Measurements from ENCODE around the gene DNER.

GRCh38 chr2:229665158-229665557 is 49.2 kb downstream of the DNER start:
- TF ChIP-seq CTCF (IDR thresholded peaks at IDR 0.05) (no peak), EP300 (IDR thresholded peaks at IDR 0.05) (no peak), POLR2A (IDR thresholded peaks at IDR 0.05) (no peak)
